A549 (cell line): ENCODE results near the gene ZNRF2. TPM values are rescaled to one million over a fixed set of nuclear protein-coding genes. Genes with fewer than 3 reads are reported as not detected.
"Not testable (repeated sequence)": the region's sequence is repeated elsewhere in the genome, so short reads cannot be mapped to it uniquely, and the experiment has no call there.

ENCODE experiments used
- ATAC-seq, 2 experiments: fragments of 200-7000 bp in 1 of 2; fragments of >200 bp in 1 of 2; cut with Nextera tagmentation in 1 of 2; cut with Tn5 transposase in 1 of 2; 3 replicates each; pipeline versions ENCODE4 v1.8.0 to v1.9.1; 2018 to 2020; ENCODE audit warnings: mild to moderate bottlenecking in 1 of 2, moderate library complexity in 1 of 2
- CTCF ChIA-PET: fragments of 300-600 bp; sonication (Branson Sonifier 250); formaldehyde crosslinking; extraction: SDS; loops from one replicate; lab custom pipeline; 2021; ENCODE audit warnings: antibody characterized with exemption, inconsistent platforms; lab: Yijun Ruan, JAX
- POLR2A ChIA-PET: fragments of 350-600 bp; formaldehyde crosslinking; extraction: SDS; loops from one replicate; lab custom pipeline; 2021; ENCODE audit warnings: antibody characterized with exemption, inconsistent platforms; lab: Yijun Ruan, JAX
- DNase-seq, 2 experiments: peaks; one replicate each; pipeline versions ENCODE4 v3.0.0 to v3.0.0-alpha.2; 2011 to 2016; ENCODE audit warnings: low read depth in 1 of 2, low spot score in 1 of 2
- FAIRE-seq: peaks from 2 replicates; lab custom pipeline; 2011; peaks lifted over from hg19 to GRCh38; lab: Jason Lieb, UNC
- H3K27ac ChIP-seq, 2 experiments: fragments of >200 bp; sonication (Bioruptor Twin); formaldehyde crosslinking; 3 replicates each; pipeline ENCODE4 v1.5.1; 2016 to 2017
- H3K4me1 ChIP-seq: fragments of >200 bp; sonication (Bioruptor Twin); formaldehyde crosslinking; 3 replicates; pipeline ENCODE4 v1.6.1; 2016
- H3K4me2 ChIP-seq: fragments of >200 bp; sonication (Bioruptor Twin); formaldehyde crosslinking; 3 replicates; pipeline ENCODE4 v1.6.1; 2016
- H3K4me3 ChIP-seq: fragments of >200 bp; sonication (Bioruptor Twin); formaldehyde crosslinking; 3 replicates; pipeline ENCODE4 v1.5.1; 2016
- H3K9me3 ChIP-seq: fragments of >200 bp; sonication (Bioruptor Twin); formaldehyde crosslinking; 3 replicates; pipeline ENCODE4 v1.6.1; 2016
- CBX2 ChIP-seq: fragments of 200-600 bp; sonication (generic); IDR thresholded peaks from 2 replicates; pipeline ENCODE4 v1.6.1; 2016; ENCODE audit warnings: low read depth, mild to moderate bottlenecking, borderline replicate concordance
- CBX8 ChIP-seq: fragments of 200-600 bp; sonication (generic); IDR thresholded peaks from 2 replicates; pipeline ENCODE4 v1.6.1; 2016
- E2F6 ChIP-seq: IDR thresholded peaks from 2 replicates; pipeline ENCODE4 v1.6.1; 2012; ENCODE audit warnings: low read depth, borderline replicate concordance
- EHMT2 ChIP-seq: fragments of 200-600 bp; sonication (generic); IDR thresholded peaks from 2 replicates; pipeline ENCODE4 v1.6.1; 2016; ENCODE audit warnings: antibody characterized with exemption, low read depth, mild to moderate bottlenecking, moderate library complexity
- ESRRA ChIP-seq: fragments of 150-350 bp; IDR thresholded peaks from 2 replicates; pipeline ENCODE4 v1.6.1; 2014; ENCODE audit warnings: mild to moderate bottlenecking, low read length, borderline replicate concordance
- HDAC2 ChIP-seq: fragments of 200-600 bp; sonication (generic); IDR thresholded peaks from 2 replicates; pipeline ENCODE4 v1.6.1; 2016
- HEYL ChIP-seq: fragments of 250-450 bp; sonication (Bioruptor Pico); IDR thresholded peaks from 2 replicates; pipeline ENCODE4 v1.8.0; 2021; ENCODE audit warnings: mild to moderate bottlenecking, moderate library complexity
- HOXB13 ChIP-seq: fragments of 250-450 bp; sonication (Bioruptor Pico); IDR thresholded peaks from 2 replicates; pipeline ENCODE4 v1.5.0; 2020; ENCODE audit warnings: low read depth, mild to moderate bottlenecking, moderate library complexity
- JUN ChIP-seq, 2 experiments: fragments of >200 bp; sonication (Bioruptor Twin); formaldehyde crosslinking; IDR thresholded peaks; 2 replicates in 1 of 2; 3 replicates in 1 of 2; pipeline ENCODE4 v1.6.1; 2016 to 2017
- KDM5A ChIP-seq: fragments of 200-600 bp; sonication (generic); IDR thresholded peaks from 2 replicates; pipeline ENCODE4 v1.6.1; 2016; ENCODE audit warnings: antibody characterized with exemption, mild to moderate bottlenecking
- MAX ChIP-seq: IDR thresholded peaks from 2 replicates; pipeline ENCODE4 v1.6.1; 2012
- MAZ ChIP-seq: fragments of 150-350 bp; IDR thresholded peaks from 2 replicates; pipeline ENCODE4 v1.6.1; 2014; ENCODE audit warnings: antibody characterized with exemption, low read depth, low read length, borderline replicate concordance
- NFE2L2 ChIP-seq: fragments of 150-350 bp; conservative IDR thresholded peaks from 2 replicates; pipeline ENCODE4 v1.6.1; 2014; ENCODE audit warnings: low read length
- NPAS2 ChIP-seq: fragments of 250-450 bp; sonication (Bioruptor Pico); IDR thresholded peaks from 2 replicates; pipeline ENCODE4 v1.8.0; 2022; ENCODE audit warnings: mild to moderate bottlenecking, moderate library complexity, borderline replicate concordance
- PBX3 ChIP-seq: IDR thresholded peaks from 2 replicates; pipeline ENCODE4 v1.6.1; 2012
- RAD21 ChIP-seq, 2 experiments: fragments of >200 bp in 1 of 2; sonication (Bioruptor Twin) in 1 of 2; formaldehyde crosslinking in 1 of 2; IDR thresholded peaks in 1 of 2; conservative IDR thresholded peaks in 1 of 2; 2 replicates in 1 of 2; 3 replicates in 1 of 2; pipeline ENCODE4 v1.6.1; 2012 to 2018; ENCODE audit warnings: inconsistent platforms in 1 of 2
- RARB ChIP-seq: fragments of 250-450 bp; sonication (Bioruptor Pico); IDR thresholded peaks from 2 replicates; pipeline ENCODE4 v1.8.0; 2021; ENCODE audit warnings: mild to moderate bottlenecking, moderate library complexity
- RCOR1 ChIP-seq: fragments of 150-350 bp; IDR thresholded peaks from 2 replicates; pipeline ENCODE4 v1.6.1; 2014; ENCODE audit warnings: antibody characterized with exemption, low read length, low read depth
- SMC3 ChIP-seq: fragments of >200 bp; sonication (Bioruptor Twin); formaldehyde crosslinking; IDR thresholded peaks from 3 replicates; pipeline ENCODE4 v1.6.1; 2018; ENCODE audit warnings: inconsistent platforms
- ZFP36 ChIP-seq: fragments of 450-650 bp; IDR thresholded peaks from 2 replicates; pipeline ENCODE4 v1.6.1; 2014; ENCODE audit warnings: borderline replicate concordance; ENCODE audit not compliant: partially characterized antibody
- WGBS: methylation state at CpG from one replicate; pipeline ENCODE4 v1.1.6; 2017; ENCODE audit errors: missing lambda C conversion rate; 5-methylcytosine and 5-hydroxymethylcytosine counted together
- polyA plus RNA-seq, 4 experiments: library from polyadenylated mRNA; depleted of rRNA in 3 of 4; stranded (reverse); fragments of >200 nt; fragmentation: RNase III in 1 of 4; extraction: RNeasy Plus Mini Kit Qiagen cat#74134 plus additional on column Dnase treatment in 1 of 4; gene quantifications; 2 replicates in 3 of 4; 3 replicates in 1 of 4; pipeline ENCODE4 v1.2.3, GENCODE V29; 2011 to 2017
- TF ChIP-seq, protein P1 (sequence below): fragments of 250-450 bp; sonication (Bioruptor Pico); IDR thresholded peaks from 2 replicates; pipeline ENCODE4 v1.5.0; 2021; ENCODE audit warnings: mild to moderate bottlenecking, moderate library complexity, borderline replicate concordance
- TF ChIP-seq, protein P2 (sequence below): fragments of 200-600 bp; sonication (generic); IDR thresholded peaks from 2 replicates; pipeline ENCODE4 v1.6.1; 2016; ENCODE audit warnings: antibody characterized with exemption, mild to moderate bottlenecking, moderate library complexity

ZNRF2 gene
- polyA plus RNA-seq, 2 of the 4 experiments (the other 2 are of a cell fraction): 5.9 to 11.4 TPM

GRCh38 chr7:30285536-30286284, 1.3 kb downstream of the ZNRF2 start:
- Histone ChIP-seq H3K4me2 (peak overlapping the region; percentile 99), H3K27ac (peak overlapping the region; percentile 96 to 100), H3K9me3 (no peaks in the 10 kb centered on the region), H3K4me1 (peaks cover 43% of the 10 kb centered on the region), H3K4me3 (peak overlapping the region; percentile 92)
- no peak for TF ChIP-seq RCOR1
- peak; percentile 55 for TF ChIP-seq MAX
- TF ChIP-seq E2F6: no peak
- TF ChIP-seq HOXB13 (CRISPR knock-in tag): no peak
- TF ChIP-seq ESRRA: no peak
- no peak for TF ChIP-seq ZFP36
- no peak for TF ChIP-seq HEYL (CRISPR knock-in tag)
- TF ChIP-seq HDAC2: no peak
- no peak for TF ChIP-seq CBX2
- TF ChIP-seq SMC3: no peak
- no peak for TF ChIP-seq CBX8
- TF ChIP-seq, protein P1, sequence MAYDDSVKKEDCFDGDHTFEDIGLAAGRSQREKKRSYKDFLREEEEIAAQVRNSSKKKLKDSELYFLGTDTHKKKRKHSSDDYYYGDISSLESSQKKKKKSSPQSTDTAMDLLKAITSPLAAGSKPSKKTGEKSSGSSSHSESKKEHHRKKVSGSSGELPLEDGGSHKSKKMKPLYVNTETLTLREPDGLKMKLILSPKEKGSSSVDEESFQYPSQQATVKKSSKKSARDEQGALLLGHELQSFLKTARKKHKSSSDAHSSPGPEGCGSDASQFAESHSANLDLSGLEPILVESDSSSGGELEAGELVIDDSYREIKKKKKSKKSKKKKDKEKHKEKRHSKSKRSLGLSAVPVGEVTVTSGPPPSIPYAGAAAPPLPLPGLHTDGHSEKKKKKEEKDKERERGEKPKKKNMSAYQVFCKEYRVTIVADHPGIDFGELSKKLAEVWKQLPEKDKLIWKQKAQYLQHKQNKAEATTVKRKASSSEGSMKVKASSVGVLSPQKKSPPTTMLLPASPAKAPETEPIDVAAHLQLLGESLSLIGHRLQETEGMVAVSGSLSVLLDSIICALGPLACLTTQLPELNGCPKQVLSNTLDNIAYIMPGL (CRISPR knock-in tag): no peak
- no peak for TF ChIP-seq PBX3
- TF ChIP-seq NFE2L2: no peak
- TF ChIP-seq RAD21 (conservative IDR thresholded peaks at IDR 0.05 in 1 of 2, IDR thresholded peaks at IDR 0.05 in 1 of 2): 0 out of 5 replicates have a peak, but pooled peaks of 1 of the 2 experiments have one; percentile 5
- TF ChIP-seq KDM5A: no peak
- DNase-seq (peak in 1 of 2 experiments; percentile 59), ATAC-seq (peak in 1 of 2 experiments; percentile 11; a peak in 3 of 6 replicates), FAIRE-seq (no peak)
- under 1% methylated on average over 20 of the region's 79 CpGs for WGBS
- ChIA-PET CTCF (interaction anchor here (1.5 to 2.6 kb wide), 3 partner anchors 8 to 127 kb away, joined by 3 to 6 read pairs (median 5); no protein-coding TSS in a partner anchor), POLR2A (interaction anchor here (1.7 kb wide), 1 partner anchor 68 kb away, joined by 4 read pairs; no protein-coding TSS in a partner anchor)

DNA sequence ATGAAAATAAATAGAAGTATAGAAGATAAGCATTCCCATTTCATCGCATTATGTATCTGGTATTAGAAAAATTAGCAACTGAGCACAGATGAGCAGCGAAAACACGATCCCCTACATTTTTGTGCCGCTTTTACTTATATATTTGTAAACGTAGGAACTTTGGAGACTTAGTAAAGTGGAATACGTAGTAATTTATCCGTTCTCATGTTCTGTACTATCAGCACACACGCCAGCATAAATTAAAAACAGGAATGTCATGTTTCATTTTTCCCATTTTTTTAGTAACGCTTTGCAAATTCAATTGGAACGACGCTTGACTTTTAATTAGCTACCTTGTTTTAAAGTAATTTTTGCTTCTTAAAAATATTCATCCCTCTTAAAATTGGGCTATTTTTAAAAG, 2.4 kb downstream of the ZNRF2 start:
- H3K27ac ChIP-seq: peak overlapping the region; percentile 96 to 100
- DNase-seq: no peak

DNA sequence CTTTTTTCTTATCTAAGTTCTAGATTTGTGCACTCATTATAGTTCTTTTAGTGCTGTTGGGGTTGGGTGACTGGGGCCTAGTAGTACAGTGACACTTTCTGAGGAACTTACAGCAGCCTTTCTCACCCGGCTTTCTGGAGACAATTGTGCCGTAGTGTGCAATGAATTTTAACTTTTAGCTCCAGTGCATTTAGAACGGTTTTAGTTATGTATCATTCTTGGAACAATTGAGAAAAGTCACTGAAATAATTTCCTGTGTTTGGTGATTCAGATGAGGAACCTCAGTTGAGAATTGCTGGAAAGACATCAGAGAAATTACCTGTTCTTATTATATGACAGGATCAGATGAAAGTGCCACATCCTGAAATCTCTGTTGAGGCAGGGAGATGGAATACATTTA, 3.2 kb downstream of the ZNRF2 start:
- ATAC-seq, POLR2A ChIA-PET, DNase-seq, H3K9me3 ChIP-seq, FAIRE-seq: not testable (repeated sequence)
- Histone ChIP-seq H3K4me3 (peak overlapping the region; percentile 92; the same call in 2 of the 3 replicates), H3K4me2 (peak overlapping the region; percentile 99), H3K4me1 (peaks cover 49% of the 10 kb centered on the region), H3K27ac (peak overlapping the region in 1 of 2 experiments; percentile 53; a peak in 1 of 6 replicates)
- 50% methylated on average over 3 of the region's 3 CpGs for WGBS
- CTCF ChIA-PET: interaction anchor here (0.7 kb wide), 1 partner anchor 50 kb away, joined by 3 read pairs; no protein-coding TSS in a partner anchor

More for the DNA sequence above, 2.4 kb downstream of the ZNRF2 start:
- POLR2A ChIA-PET: no interaction called here
- TF ChIP-seq RARB (CRISPR knock-in tag) (no peak), EHMT2 (no peak), JUN (IDR thresholded peaks at IDR 0.05) (no peak), MAZ (no peak), NPAS2 (no peak), RAD21 (conservative IDR thresholded peaks at IDR 0.05 in 1 of 2, IDR thresholded peaks at IDR 0.05 in 1 of 2) (no peak)
- TF ChIP-seq, protein P2, sequence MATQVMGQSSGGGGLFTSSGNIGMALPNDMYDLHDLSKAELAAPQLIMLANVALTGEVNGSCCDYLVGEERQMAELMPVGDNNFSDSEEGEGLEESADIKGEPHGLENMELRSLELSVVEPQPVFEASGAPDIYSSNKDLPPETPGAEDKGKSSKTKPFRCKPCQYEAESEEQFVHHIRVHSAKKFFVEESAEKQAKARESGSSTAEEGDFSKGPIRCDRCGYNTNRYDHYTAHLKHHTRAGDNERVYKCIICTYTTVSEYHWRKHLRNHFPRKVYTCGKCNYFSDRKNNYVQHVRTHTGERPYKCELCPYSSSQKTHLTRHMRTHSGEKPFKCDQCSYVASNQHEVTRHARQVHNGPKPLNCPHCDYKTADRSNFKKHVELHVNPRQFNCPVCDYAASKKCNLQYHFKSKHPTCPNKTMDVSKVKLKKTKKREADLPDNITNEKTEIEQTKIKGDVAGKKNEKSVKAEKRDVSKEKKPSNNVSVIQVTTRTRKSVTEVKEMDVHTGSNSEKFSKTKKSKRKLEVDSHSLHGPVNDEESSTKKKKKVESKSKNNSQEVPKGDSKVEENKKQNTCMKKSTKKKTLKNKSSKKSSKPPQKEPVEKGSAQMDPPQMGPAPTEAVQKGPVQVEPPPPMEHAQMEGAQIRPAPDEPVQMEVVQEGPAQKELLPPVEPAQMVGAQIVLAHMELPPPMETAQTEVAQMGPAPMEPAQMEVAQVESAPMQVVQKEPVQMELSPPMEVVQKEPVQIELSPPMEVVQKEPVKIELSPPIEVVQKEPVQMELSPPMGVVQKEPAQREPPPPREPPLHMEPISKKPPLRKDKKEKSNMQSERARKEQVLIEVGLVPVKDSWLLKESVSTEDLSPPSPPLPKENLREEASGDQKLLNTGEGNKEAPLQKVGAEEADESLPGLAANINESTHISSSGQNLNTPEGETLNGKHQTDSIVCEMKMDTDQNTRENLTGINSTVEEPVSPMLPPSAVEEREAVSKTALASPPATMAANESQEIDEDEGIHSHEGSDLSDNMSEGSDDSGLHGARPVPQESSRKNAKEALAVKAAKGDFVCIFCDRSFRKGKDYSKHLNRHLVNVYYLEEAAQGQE: no peak
- ATAC-seq (no peak), FAIRE-seq (no peak)
- CTCF ChIA-PET: interaction anchor here (0.7 to 2.6 kb wide), 2 partner anchors 11 to 277 kb away, joined by 3 to 6 read pairs; no protein-coding TSS in a partner anchor
- no peaks in the 10 kb centered on the region for H3K9me3 ChIP-seq
- H3K4me1 ChIP-seq: peaks cover 49% of the 10 kb centered on the region
- H3K4me2 ChIP-seq: peak overlapping the region; percentile 99
- 56% methylated on average over 11 of the region's 11 CpGs for WGBS
- H3K4me3 ChIP-seq: peak overlapping the region; percentile 92
